ENCODE measurements around the gene CST9L.

Gene CST9L

DNA sequence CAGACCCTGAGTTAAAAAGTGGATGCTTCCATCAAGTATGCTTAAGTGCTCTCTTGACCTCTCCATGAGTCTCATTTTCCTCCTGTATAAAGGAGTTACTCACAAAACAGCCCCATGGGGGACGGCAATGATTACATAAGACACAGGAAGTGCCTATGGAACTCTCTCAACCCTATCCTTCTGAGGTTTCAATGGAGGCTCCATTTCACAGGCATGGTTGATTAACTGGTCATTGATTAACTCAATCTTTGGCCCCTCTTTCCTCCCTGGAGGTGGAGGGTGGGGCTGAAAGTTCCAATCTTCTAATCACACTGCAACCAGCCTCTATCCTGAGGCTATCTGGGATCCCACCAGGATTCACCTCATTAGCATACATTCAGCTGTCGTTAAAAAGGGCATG lies 48.1 kb downstream of the CST9L start:
- Histone ChIP-seq H3K27ac (no peak overlapping the region), H3K4me3 (ENCODE audit: low read depth, low read length) (no peak overlapping the region)

GRCh38 chr20:23519556-23519955 lies 48.7 kb downstream of the CST9L start:
- TF ChIP-seq, protein P1, sequence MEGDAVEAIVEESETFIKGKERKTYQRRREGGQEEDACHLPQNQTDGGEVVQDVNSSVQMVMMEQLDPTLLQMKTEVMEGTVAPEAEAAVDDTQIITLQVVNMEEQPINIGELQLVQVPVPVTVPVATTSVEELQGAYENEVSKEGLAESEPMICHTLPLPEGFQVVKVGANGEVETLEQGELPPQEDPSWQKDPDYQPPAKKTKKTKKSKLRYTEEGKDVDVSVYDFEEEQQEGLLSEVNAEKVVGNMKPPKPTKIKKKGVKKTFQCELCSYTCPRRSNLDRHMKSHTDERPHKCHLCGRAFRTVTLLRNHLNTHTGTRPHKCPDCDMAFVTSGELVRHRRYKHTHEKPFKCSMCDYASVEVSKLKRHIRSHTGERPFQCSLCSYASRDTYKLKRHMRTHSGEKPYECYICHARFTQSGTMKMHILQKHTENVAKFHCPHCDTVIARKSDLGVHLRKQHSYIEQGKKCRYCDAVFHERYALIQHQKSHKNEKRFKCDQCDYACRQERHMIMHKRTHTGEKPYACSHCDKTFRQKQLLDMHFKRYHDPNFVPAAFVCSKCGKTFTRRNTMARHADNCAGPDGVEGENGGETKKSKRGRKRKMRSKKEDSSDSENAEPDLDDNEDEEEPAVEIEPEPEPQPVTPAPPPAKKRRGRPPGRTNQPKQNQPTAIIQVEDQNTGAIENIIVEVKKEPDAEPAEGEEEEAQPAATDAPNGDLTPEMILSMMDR (IDR thresholded peaks at IDR 0.05): no peak
- no peaks in the 10 kb centered on the region for H3K27me3 ChIP-seq (ENCODE audit: control insufficient read depth, insufficient read depth, low read length)

More for the DNA sequence above, 48.1 kb downstream of the CST9L start:
- no peak overlapping the region for H3K4me2 ChIP-seq (ENCODE audit: low read length)
- H3K4me1 ChIP-seq: no peaks in the 10 kb centered on the region
- no peaks in the 10 kb centered on the region for H3K79me2 ChIP-seq
- H3K27me3 ChIP-seq (ENCODE audit: control insufficient read depth, insufficient read depth, low read length): no peaks in the 10 kb centered on the region
- TF ChIP-seq, protein P1 (IDR thresholded peaks at IDR 0.05): no peak
- no peaks in the 10 kb centered on the region for H3K9me3 ChIP-seq (ENCODE audit: control insufficient read depth, low read length)
- H3K9ac ChIP-seq: no peak overlapping the region
- H2AFZ ChIP-seq: no peak overlapping the region
- no peaks in the 10 kb centered on the region for H3K36me3 ChIP-seq (ENCODE audit: control insufficient read depth, insufficient read depth, low read length)

GRCh38 chr20:23517719-23518118 lies 50.6 kb downstream of the CST9L start:
- Histone ChIP-seq H3K4me2 (ENCODE audit: low read length) (no peak overlapping the region), H3K4me3 (ENCODE audit: low read depth, low read length) (no peak overlapping the region), H3K4me1 (no peaks in the 10 kb centered on the region), H3K36me3 (ENCODE audit: control insufficient read depth, insufficient read depth, low read length) (no peaks in the 10 kb centered on the region), H3K9ac (no peak overlapping the region), H3K9me3 (ENCODE audit: control insufficient read depth, low read length) (no peaks in the 10 kb centered on the region), H3K79me2 (no peaks in the 10 kb centered on the region), H2AFZ (no peak overlapping the region), H3K27ac (no peak overlapping the region), H3K27me3 (ENCODE audit: control insufficient read depth, insufficient read depth, low read length) (no peaks in the 10 kb centered on the region)
- TF ChIP-seq, protein P1 (IDR thresholded peaks at IDR 0.05): no peak

More at GRCh38 chr20:23519556-23519955, 48.7 kb downstream of the CST9L start:
- Histone ChIP-seq H3K36me3 (ENCODE audit: control insufficient read depth, insufficient read depth, low read length) (no peaks in the 10 kb centered on the region), H3K27ac (no peak overlapping the region), H3K9ac (no peak overlapping the region), H3K4me2 (ENCODE audit: low read length) (no peak overlapping the region), H3K4me1 (no peaks in the 10 kb centered on the region), H3K79me2 (no peaks in the 10 kb centered on the region), H3K4me3 (ENCODE audit: low read depth, low read length) (no peak overlapping the region), H3K9me3 (ENCODE audit: control insufficient read depth, low read length) (no peaks in the 10 kb centered on the region), H2AFZ (no peak overlapping the region)

- Histone ChIP-seq H3K36me3 (ENCODE audit: control insufficient read depth, insufficient read depth, low read length) (no peaks in the 10 kb centered on the region), H3K27me3 (ENCODE audit: control insufficient read depth, insufficient read depth, low read length) (no peaks in the 10 kb centered on the region), H3K9me3 (ENCODE audit: control insufficient read depth, low read length) (no peaks in the 10 kb centered on the region), H3K27ac (no peak overlapping the region), H2AFZ (no peak overlapping the region), H3K4me1 (no peaks in the 10 kb centered on the region), H3K4me2 (ENCODE audit: low read length) (no peak overlapping the region), H3K79me2 (no peaks in the 10 kb centered on the region), H3K9ac (no peak overlapping the region), H3K4me3 (ENCODE audit: low read depth, low read length) (no peak overlapping the region)
- TF ChIP-seq, protein P1 (IDR thresholded peaks at IDR 0.05): no peak
Measured at GRCh38 chr20:23515250-23515939, 52.9 kb downstream of the CST9L start.

- Histone ChIP-seq H3K36me3 (ENCODE audit: control insufficient read depth, insufficient read depth, low read length) (no peaks in the 10 kb centered on the region), H3K27ac (no peak overlapping the region), H3K4me1 (no peaks in the 10 kb centered on the region), H3K9ac (no peak overlapping the region), H3K4me2 (ENCODE audit: low read length) (no peak overlapping the region), H3K27me3 (ENCODE audit: control insufficient read depth, insufficient read depth, low read length) (no peaks in the 10 kb centered on the region), H3K4me3 (ENCODE audit: low read depth, low read length) (no peak overlapping the region), H3K79me2 (no peaks in the 10 kb centered on the region), H3K9me3 (ENCODE audit: control insufficient read depth, low read length) (no peaks in the 10 kb centered on the region), H2AFZ (no peak overlapping the region)
- TF ChIP-seq, protein P1 (IDR thresholded peaks at IDR 0.05): no peak
Measured at GRCh38 chr20:23514848-23515247, 53.4 kb downstream of the CST9L start.
